Fibroblast of lung (primary cell): Measurements from ENCODE around the gene SERPINB7.

Experiments used
- EZH2 ChIP-seq: IDR thresholded peaks from 2 replicates; pipeline ENCODE4 v1.5.1; 2012; ENCODE audit warnings: low read length, control low read depth, mild to moderate bottlenecking; ENCODE audit errors: missing control alignments
- TF ChIP-seq, protein P1 (sequence below), 2 donors: IDR thresholded peaks in 1 of 2; conservative IDR thresholded peaks in 1 of 2; 1 replicate in 1 of 2; 2 replicates in 1 of 2; pipeline ENCODE4 v1.5.1; 2011 to 2012; ENCODE audit warnings: low read length in 2 of 2, control low read depth in 1 of 2, inconsistent platforms in 1 of 2, low read depth in 1 of 2, mild to moderate bottlenecking in 1 of 2

GRCh38 chr18:63731215-63731614 is 44.0 kb upstream of the SERPINB7 start:
- TF ChIP-seq, protein P1, sequence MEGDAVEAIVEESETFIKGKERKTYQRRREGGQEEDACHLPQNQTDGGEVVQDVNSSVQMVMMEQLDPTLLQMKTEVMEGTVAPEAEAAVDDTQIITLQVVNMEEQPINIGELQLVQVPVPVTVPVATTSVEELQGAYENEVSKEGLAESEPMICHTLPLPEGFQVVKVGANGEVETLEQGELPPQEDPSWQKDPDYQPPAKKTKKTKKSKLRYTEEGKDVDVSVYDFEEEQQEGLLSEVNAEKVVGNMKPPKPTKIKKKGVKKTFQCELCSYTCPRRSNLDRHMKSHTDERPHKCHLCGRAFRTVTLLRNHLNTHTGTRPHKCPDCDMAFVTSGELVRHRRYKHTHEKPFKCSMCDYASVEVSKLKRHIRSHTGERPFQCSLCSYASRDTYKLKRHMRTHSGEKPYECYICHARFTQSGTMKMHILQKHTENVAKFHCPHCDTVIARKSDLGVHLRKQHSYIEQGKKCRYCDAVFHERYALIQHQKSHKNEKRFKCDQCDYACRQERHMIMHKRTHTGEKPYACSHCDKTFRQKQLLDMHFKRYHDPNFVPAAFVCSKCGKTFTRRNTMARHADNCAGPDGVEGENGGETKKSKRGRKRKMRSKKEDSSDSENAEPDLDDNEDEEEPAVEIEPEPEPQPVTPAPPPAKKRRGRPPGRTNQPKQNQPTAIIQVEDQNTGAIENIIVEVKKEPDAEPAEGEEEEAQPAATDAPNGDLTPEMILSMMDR (conservative IDR thresholded peaks at IDR 0.05 in 1 of 2, IDR thresholded peaks at IDR 0.05 in 1 of 2; ENCODE audit: low read depth in 1 of 2, low read length in 2 of 2) = no peak
- TF ChIP-seq EZH2 = no peak
